Stomach (tissue), 4 donors: ENCODE results near the gene ADGRL2.
"Not testable (repeated sequence)": the region's sequence is repeated elsewhere in the genome, so short reads cannot be mapped to it uniquely, and the experiment has no call there.

Experiments used
- POLR2A ChIP-seq, 4 donors: fragments of 450-650 bp; IDR thresholded peaks; one replicate each; pipeline ENCODE4 v1.6.1; 2016; ENCODE audit warnings: antibody characterized with exemption in 4 of 4, control low read depth in 2 of 4, mild to moderate bottlenecking in 1 of 4, moderate library complexity in 1 of 4
- TF ChIP-seq, protein P1 (sequence below), 7 experiments: fragments of 450-650 bp in 4 of 7; fragments of 200-600 bp in 3 of 7; sonication (generic) in 3 of 7; IDR thresholded peaks; one replicate each; pipeline ENCODE4 v1.5.1; 2016 to 2019; ENCODE audit warnings: antibody characterized with exemption in 7 of 7, control low read depth in 2 of 7, mild to moderate bottlenecking in 1 of 7

GRCh38 chr1:81871091-81871490, 70.4 kb downstream of the ADGRL2 start:
- TF ChIP-seq, protein P1, sequence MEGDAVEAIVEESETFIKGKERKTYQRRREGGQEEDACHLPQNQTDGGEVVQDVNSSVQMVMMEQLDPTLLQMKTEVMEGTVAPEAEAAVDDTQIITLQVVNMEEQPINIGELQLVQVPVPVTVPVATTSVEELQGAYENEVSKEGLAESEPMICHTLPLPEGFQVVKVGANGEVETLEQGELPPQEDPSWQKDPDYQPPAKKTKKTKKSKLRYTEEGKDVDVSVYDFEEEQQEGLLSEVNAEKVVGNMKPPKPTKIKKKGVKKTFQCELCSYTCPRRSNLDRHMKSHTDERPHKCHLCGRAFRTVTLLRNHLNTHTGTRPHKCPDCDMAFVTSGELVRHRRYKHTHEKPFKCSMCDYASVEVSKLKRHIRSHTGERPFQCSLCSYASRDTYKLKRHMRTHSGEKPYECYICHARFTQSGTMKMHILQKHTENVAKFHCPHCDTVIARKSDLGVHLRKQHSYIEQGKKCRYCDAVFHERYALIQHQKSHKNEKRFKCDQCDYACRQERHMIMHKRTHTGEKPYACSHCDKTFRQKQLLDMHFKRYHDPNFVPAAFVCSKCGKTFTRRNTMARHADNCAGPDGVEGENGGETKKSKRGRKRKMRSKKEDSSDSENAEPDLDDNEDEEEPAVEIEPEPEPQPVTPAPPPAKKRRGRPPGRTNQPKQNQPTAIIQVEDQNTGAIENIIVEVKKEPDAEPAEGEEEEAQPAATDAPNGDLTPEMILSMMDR (IDR thresholded peaks at IDR 0.05) = not testable (repeated sequence)
- TF ChIP-seq POLR2A (IDR thresholded peaks at IDR 0.05) = not testable (repeated sequence)
